Mesenteric fat pad (tissue), 1 donor: ENCODE measurements around the gene PTCHD4. TPM values are rescaled to one million over a fixed set of nuclear protein-coding genes. Genes with fewer than 3 reads are reported as not detected.

Source experiments
- DNase-seq: peaks from one replicate; pipeline ENCODE4 v3.0.0-alpha.2; 2020; ENCODE audit warnings: low spot score
- total RNA-seq: library from RNA; stranded (reverse); fragmentation: NEBNext Ultra II Directional; extraction: Animal tissue kit (Norgen Biotek cat#: 25700); gene quantifications from one replicate; pipeline ENCODE4 v1.2.1, GENCODE V29; 2021
- donor health status: DM: yes; HTN: yes; CAD: no.

Gene PTCHD4
- total RNA-seq, 1 donor from 2014 or later: 1.4 TPM

- DNase-seq: no peak
These were observed 11.0 kb downstream of the PTCHD4 start for GRCh38 chr6:48099713-48100587.

GRCh38 chr6:48098923-48099322, 12.1 kb downstream of the PTCHD4 start:
- DNase-seq: no peak

- no peak for DNase-seq
These were observed 18.3 kb downstream of the PTCHD4 start for GRCh38 chr6:48092550-48093217.

GRCh38 chr6:48090546-48090945, 20.5 kb downstream of the PTCHD4 start:
- no peak for DNase-seq

- no peak for DNase-seq
These were observed 23.5 kb downstream of the PTCHD4 start for GRCh38 chr6:48087448-48087847.

- DNase-seq: no peak
These were observed 24.8 kb downstream of the PTCHD4 start for GRCh38 chr6:48086187-48086586.

- DNase-seq: no peak
These were observed 25.8 kb downstream of the PTCHD4 start for GRCh38 chr6:48085131-48085741.

- DNase-seq: no peak
These were observed 26.8 kb downstream of the PTCHD4 start for GRCh38 chr6:48084201-48084600.

- no peak for DNase-seq
These were observed 30.6 kb downstream of the PTCHD4 start for GRCh38 chr6:48080227-48081009.

GRCh38 chr6:48078120-48078519, 32.9 kb downstream of the PTCHD4 start:
- DNase-seq: no peak

- no peak for DNase-seq
These were observed 35.8 kb downstream of the PTCHD4 start for GRCh38 chr6:48075181-48075580.

- DNase-seq: no peak
These were observed 36.8 kb downstream of the PTCHD4 start for GRCh38 chr6:48073976-48074767.

GRCh38 chr6:48071833-48072232, 39.2 kb downstream of the PTCHD4 start:
- DNase-seq: no peak

- no peak for DNase-seq
These were observed 41.7 kb downstream of the PTCHD4 start for GRCh38 chr6:48069280-48069679.

GRCh38 chr6:48068278-48069251, 42.4 kb downstream of the PTCHD4 start:
- DNase-seq: no peak

GRCh38 chr6:48067886-48068277, 43.1 kb downstream of the PTCHD4 start:
- no peak for DNase-seq

- no peak for DNase-seq
These were observed 43.8 kb downstream of the PTCHD4 start for GRCh38 chr6:48067148-48067712.

- DNase-seq: no peak
These were observed 49.6 kb downstream of the PTCHD4 start for GRCh38 chr6:48061265-48061990.
